Non-pigmented ciliary epithelial cell (primary cell): ENCODE measurements around the gene ST3GAL2.

Experiments used
- DNase-seq: peaks from one replicate; pipeline ENCODE4 v3.0.0-alpha.2; 2010; ENCODE audit warnings: low read depth

Gene ST3GAL2

DNA sequence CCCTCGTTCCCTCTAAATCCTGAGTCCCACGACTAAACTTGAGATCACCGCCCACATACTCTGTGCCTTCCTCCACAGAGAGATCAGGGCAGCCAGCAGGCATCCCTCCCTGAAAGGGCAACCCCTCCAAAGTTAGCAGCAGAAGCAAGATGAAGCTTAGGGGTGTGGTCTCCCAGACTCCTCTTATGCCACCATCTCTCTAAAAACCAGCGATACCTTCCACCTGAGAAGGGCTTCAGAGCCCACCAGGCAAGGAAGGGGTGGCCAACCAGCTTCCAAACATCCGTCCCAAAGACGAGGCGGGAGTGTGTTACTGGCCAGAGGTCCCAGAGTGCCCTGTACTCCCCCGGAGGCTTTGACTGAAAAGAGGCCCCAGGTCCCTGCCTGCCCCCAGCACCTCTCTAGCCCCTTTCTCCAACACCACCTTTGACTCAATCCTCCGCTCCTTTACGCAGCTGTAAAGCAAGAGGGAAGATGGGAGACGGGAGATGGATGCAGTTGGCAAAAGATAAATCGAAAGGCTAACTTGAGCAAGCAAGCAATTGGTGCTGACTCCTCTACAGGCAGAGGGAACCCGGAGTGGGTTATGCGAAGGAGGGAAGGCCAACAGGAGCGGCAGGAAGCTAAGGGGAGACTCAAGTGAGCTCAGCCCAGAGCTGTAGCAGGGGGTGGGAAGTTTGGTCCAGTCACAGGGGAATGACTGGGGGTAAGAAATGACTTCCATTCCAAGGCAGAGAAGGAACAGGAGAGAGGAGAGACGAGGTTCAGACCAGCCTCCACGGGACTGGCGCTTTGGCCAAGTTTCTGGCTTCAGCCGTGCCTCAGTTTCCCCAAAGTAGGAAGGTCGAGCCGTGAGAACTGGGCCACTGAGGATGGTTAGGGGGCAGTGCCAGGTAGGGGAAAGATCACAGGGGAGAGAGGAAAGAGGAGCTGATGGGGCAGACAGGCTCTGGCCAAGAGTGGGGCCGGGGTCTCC is 1.0 kb downstream of the ST3GAL2 start:
- DNase-seq, result no peak

DNA sequence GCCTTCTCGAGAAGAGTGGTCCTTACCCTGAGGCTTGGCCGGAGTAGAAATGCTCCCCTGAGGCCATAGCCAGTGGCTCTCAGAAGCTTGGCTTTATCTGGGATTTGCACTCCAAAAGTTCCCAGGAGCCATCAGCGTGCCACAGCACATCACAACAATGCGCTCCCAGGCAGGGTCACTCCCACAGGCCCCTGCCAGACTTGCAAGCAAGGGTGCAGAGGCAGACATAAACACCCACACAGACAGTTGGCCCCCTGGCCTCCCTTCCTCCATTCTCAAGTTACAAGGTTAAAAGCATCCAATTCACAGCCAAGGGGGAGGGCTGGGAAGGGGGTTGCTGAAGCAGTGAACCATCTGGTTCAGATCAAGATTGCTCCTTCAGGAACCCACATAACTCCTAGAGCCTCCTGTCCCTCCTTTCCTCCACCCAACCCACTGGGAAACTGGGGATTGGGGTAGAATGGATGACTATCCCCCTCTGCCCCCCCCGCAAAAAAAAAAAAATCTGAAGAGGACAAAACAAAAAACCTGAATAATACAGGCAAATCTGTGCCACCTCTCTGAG is 1.8 kb downstream of the ST3GAL2 start:
- peak; percentile 75 for DNase-seq

DNA sequence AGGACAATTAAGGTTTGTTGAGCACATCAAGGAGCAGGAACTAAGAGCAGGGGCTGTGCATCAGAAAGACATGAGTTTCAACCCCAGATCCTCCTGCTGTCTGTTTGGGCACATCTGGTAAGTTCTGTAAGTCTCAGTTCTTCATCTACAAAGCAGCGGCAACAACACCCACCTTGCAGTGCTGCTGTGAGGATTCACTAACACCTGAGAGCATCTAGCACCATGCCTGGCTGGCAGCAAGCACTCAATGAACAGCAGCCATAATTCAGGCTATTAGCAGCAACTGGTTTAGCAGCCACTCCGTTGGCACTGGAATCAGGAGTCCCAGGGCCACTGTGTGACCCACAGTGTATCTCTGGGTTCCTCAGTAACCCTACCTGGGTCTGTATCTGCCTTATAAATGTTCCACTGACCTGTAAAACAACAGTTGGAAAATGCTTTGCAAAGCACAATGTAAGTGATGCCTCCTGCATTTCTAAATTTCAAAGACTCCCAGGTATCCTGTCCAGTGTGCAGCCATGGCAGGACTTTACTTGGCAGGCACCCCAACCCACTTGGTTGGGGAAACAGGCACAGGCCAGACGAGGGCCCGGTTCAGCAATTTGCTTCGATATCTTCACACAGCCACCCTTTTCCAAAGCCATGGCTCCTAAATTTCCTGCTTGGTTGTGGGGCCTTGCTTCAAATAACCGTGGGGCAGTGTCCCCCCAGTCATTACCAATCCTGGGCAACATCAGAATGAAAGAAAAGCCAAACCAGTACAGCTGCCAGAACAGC is 4.2 kb downstream of the ST3GAL2 start:
- no peak for DNase-seq

GRCh38 chr16:70433458-70434103 is 5.3 kb downstream of the ST3GAL2 start:
- DNase-seq, result no peak

GRCh38 chr16:70432723-70433457 is 6.0 kb downstream of the ST3GAL2 start:
- DNase-seq, result no peak

DNA sequence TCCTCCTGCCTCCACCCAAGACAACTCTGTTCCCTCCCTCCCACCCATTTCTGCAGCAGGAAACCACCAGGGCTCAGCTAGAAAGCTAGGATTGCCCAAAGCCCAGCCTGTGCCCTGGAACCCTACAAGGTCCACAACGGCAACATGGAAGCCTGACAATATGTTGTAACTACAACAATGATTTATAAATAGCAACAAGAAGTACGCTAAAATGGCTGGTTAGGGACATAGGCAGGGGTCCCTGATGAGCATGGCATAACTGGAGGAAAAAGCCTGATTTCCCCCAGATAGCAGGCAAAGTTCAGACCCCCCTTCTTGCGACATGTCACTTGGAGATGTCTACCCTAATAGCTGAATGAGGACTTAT is 6.6 kb downstream of the ST3GAL2 start:
- no peak for DNase-seq

DNA sequence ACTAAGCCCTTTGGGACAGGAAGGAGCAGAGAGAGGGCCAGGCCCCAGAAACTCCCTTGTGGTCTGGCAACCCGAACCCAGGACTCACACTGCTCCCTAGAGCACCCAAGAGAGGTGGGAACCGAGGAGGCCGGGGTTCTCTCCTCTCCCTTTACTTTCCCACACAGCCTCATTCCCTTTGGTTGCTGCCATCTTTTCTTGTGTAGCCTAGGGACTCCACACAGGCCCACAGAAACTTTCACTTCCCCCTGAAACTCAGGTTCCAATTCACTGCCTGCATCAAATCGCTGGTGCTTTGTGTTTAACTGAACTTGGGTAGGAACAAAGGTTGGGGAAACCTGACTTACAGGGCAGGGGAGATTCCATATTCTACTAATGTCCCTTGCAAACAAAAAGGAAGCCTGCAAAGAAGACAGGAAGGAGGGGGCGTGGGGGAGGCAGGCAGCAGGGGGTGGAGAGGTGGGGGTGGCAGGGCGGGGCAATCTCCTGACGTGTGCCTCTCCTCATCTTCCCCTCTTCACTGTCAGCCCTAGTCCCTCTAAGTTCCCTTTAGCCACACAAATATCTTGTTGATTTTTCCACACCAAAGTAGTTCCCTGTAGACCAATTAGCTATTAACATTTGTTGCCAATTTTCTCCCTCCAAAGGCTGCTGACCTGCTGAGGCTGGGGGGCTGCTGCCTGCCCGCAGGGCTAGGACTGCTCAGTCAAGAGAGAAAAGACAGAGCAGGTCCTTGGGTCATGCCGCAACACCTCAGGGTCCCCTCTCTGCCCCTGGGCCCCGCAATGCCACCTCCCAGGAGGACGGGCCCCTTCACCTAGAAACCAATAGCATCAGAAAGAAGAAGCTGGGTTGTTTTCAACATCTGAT is 8.0 kb downstream of the ST3GAL2 start:
- DNase-seq, result no peak

GRCh38 chr16:70429888-70430666 is 8.8 kb downstream of the ST3GAL2 start:
- DNase-seq, result no peak

- peak; percentile 83 for DNase-seq
Measured at GRCh38 chr16:70428178-70428998, 10.5 kb downstream of the ST3GAL2 start.

GRCh38 chr16:70427786-70428177 is 11.1 kb downstream of the ST3GAL2 start:
- no peak for DNase-seq

- no peak for DNase-seq
Measured at GRCh38 chr16:70422543-70422942, 16.4 kb downstream of the ST3GAL2 start.

DNA sequence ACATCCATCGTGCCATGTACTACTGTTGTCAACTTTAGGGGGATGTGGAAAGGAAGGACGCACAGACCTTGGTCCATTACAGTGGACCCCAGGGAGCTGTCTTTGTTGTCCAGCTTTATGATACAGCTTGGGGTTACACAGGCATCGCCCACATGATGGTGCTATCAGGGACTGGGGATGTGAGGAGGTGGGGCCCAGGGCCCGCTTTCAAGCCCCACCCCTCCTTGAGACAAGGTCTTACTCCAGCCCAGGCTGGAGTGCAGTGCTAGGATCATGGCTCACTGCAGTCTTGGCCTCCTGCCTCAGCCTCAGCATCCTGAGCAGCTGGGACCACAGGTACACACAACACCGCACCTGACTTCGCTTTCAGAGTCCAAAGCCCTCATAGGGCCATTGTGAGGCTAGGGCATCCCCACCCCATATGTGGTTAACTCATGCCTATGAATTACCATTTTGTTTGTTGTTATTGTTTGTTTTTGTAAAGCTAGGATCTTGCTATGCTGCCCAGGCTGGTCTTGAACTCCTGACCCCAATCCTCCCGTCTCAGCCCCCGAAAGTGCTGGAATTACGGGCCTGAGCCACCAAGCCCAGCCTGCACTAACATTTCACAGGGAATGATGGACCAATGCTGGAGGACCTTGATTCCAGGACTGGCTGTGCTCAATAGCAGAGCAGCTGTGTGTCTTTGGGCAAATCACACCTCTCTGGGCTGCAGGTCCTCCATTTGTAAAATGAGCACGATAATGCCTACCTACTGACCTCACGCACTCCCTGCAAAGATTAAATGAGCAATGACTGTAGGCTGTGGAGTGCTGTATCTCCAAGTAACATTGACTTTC is 17.2 kb downstream of the ST3GAL2 start:
- no peak for DNase-seq

DNA sequence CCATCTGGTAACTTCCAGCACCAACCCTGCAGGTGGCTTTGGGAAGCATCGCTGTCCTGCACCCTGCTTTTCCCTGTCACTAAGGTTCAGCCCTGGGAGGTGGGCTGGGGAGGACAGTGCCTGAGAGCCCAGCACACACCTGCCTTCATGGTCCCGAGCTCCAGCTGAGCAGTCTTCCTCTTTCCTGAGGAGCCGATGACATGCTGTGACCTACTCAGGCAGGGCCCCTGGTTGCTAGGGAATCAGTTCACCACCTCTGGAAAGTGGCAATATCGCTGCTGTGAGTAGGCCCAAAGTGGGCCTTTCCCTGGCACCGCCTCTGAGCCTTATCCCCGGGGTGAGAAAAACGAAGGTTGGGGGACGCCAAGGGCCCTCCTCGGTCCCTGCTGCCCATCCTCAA is 17.9 kb downstream of the ST3GAL2 start:
- DNase-seq, result no peak

DNA sequence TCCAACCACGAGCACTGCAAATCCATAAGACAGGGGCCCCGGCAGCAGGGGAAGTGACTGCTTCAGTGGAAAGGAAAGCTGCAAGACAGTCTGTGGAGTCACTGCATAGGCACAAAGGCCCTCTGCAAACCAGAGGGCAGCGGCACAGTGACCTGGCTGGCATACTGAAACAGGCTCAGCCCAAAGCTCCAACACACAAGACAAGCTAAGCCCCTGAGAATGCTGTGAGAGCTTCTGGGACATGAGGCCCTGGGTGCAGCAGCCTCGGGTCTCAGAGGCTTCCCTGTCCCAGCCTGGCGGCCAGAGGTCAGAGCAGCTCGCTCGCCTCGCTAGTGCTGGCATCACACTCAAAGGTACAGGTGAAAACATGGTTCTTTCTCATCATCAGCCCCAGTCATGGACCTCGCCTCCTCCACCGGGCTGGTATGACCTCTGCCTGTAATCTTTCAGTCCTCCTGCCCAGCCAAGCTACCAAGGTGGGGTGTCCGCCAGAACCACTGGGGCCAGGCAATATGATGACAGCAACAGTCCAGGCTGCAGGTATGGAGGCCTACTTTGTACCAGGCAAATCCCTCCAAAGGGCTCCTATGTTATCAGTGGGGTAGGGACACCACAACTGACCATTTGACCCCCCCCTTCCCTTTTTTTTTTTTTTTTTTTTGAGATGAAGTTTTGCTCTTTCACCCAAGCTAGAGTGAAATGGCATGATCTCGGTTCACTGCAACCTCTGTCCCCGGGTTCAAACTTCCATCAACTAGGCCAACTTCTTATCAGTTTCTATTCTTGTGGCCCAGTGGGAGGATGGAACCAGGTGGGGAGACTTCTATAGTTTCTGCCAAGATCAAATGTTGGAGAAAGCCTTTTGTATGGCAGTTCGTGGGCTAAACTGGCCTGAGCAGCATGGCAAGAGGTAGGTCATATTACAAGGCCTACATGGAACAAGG is 19.2 kb downstream of the ST3GAL2 start:
- no peak for DNase-seq

- no peak for DNase-seq
Measured at GRCh38 chr16:70418993-70419318, 19.9 kb downstream of the ST3GAL2 start.

DNA sequence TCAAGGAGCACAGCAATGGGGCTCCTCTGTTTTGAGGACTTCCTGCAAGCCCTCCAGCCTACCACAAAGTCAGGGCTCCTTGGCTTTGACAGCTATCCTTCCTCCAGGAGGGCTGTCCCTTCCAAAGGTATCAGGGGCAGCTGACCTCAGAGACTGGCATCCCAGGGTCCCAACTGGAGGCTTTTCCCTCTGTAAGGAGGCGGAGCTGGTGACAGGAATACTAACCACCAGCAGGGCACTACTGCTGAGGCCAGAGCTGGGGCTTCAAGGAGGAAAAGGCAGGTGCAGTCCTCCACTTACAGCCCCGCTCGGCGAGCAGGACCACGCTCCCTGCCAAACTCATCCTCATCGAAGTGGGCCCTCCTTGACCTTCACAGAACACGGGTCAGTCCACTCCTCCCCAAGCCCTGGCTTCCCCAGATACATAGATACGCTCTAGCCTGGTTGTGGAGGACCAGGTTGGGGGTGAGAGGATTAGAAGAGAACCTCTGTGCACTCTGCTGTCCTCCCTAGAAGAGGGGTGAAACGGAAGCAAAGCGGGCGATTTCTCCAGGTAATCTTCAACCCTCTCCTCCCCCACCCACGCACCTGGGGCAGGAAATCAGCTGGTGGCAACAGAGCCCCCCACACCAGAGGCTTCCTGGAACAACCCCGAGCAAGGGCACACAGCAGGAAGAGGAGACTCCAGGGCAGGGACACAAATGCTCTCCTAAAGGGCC is 20.5 kb downstream of the ST3GAL2 start:
- no peak for DNase-seq
